HEK293 (cell line): ENCODE results near the gene TUT4.

Source experiments
- CTCF ChIA-PET: fragments of 350-600 bp; formaldehyde crosslinking; extraction: SDS; loops from one replicate; lab custom pipeline; 2021; ENCODE audit warnings: antibody characterized with exemption; lab: Yijun Ruan, JAX
- POLR2A ChIA-PET: fragments of 300-600 bp; formaldehyde crosslinking; extraction: SDS; loops from one replicate; lab custom pipeline; 2020; ENCODE audit warnings: antibody characterized with exemption, inconsistent platforms; lab: Yijun Ruan, JAX
- H3K27ac ChIP-seq: fragments of 200-500 bp; sonication (Bioruptor generic); 2 replicates; pipeline ENCODE4 v1.5.1; 2014; ENCODE audit warnings: low read depth, low read length, control low read depth, inconsistent platforms; ENCODE audit errors: extremely low read depth
- H3K36me3 ChIP-seq, 2 experiments: fragments of 200-500 bp in 1 of 2; sonication (Bioruptor generic) in 1 of 2; 1 replicate in 1 of 2; 2 replicates in 1 of 2; pipeline ENCODE4 v1.5.1; 2014 to 2017; ENCODE audit warnings: inconsistent platforms in 2 of 2, low read length in 2 of 2; ENCODE audit not compliant: control insufficient read depth in 2 of 2, insufficient read depth in 1 of 2
- H3K4me1 ChIP-seq: fragments of 200-500 bp; sonication (Bioruptor generic); 2 replicates; pipeline ENCODE4 v1.5.1; 2014; ENCODE audit warnings: mild to moderate bottlenecking, low read length, inconsistent platforms; ENCODE audit not compliant: control insufficient read depth, insufficient read depth
- H3K4me3 ChIP-seq: 2 replicates; pipeline ENCODE4 v1.5.1; 2011; ENCODE audit warnings: low read depth, mild to moderate bottlenecking, control low read depth, low read length, moderate library complexity
- H3K9me3 ChIP-seq: fragments of 200-500 bp; sonication (Bioruptor generic); 2 replicates; pipeline ENCODE4 v1.5.1; 2014; ENCODE audit warnings: low read depth, low read length, inconsistent platforms; ENCODE audit not compliant: control insufficient read depth, insufficient read depth
- GFI1B ChIP-seq: fragments of 450-650 bp; formaldehyde crosslinking; IDR thresholded peaks from 2 replicates; pipeline ENCODE4 v1.5.1; 2016; ENCODE audit warnings: missing biosample characterization, missing genetic modification characterization
- GLI2 ChIP-seq: fragments of 450-650 bp; formaldehyde crosslinking; IDR thresholded peaks from 2 replicates; pipeline ENCODE4; 2017; ENCODE audit warnings: missing biosample characterization, missing genetic modification characterization, low read depth, borderline replicate concordance
- KLF17 ChIP-seq: fragments of 450-650 bp; formaldehyde crosslinking; IDR thresholded peaks from 2 replicates; pipeline ENCODE4 v1.5.1; 2016; ENCODE audit warnings: missing biosample characterization, missing genetic modification characterization
- SETDB1 ChIP-seq: IDR thresholded peaks from one replicate; pipeline ENCODE4 v1.6.1; 2017; ENCODE audit warnings: mild to moderate bottlenecking, low read length, moderate library complexity, mixed read lengths; ENCODE audit not compliant: insufficient read length
- YY1 ChIP-seq: fragments of 450-650 bp; formaldehyde crosslinking; IDR thresholded peaks from 2 replicates; pipeline ENCODE4 v1.5.1; 2018; ENCODE audit warnings: missing biosample characterization, missing genetic modification characterization
- ZNF148 ChIP-seq: fragments of 450-650 bp; formaldehyde crosslinking; IDR thresholded peaks from 2 replicates; pipeline ENCODE4 v1.5.0; 2017; ENCODE audit warnings: missing biosample characterization, missing genetic modification characterization, borderline replicate concordance
- ZNF280D ChIP-seq: fragments of 450-650 bp; formaldehyde crosslinking; IDR thresholded peaks from 2 replicates; pipeline ENCODE4 v1.5.1; 2016; ENCODE audit warnings: missing biosample characterization, missing genetic modification characterization
- ZNF335 ChIP-seq: fragments of 450-650 bp; formaldehyde crosslinking; conservative IDR thresholded peaks from 2 replicates; pipeline ENCODE4 v1.5.1; 2016; ENCODE audit warnings: missing biosample characterization, missing genetic modification characterization
- ZNF426 ChIP-seq: fragments of 450-650 bp; formaldehyde crosslinking; IDR thresholded peaks from 2 replicates; pipeline ENCODE4 v1.5.1; 2017; ENCODE audit warnings: missing biosample characterization, missing genetic modification characterization, mild to moderate bottlenecking, inconsistent platforms, moderate library complexity
- ZNF555 ChIP-seq: fragments of 450-650 bp; formaldehyde crosslinking; conservative IDR thresholded peaks from 2 replicates; pipeline ENCODE4 v1.5.1; 2017; ENCODE audit warnings: missing biosample characterization, mild to moderate bottlenecking, missing genetic modification characterization, inconsistent platforms
- ZNF558 ChIP-seq: fragments of 450-650 bp; formaldehyde crosslinking; IDR thresholded peaks from 2 replicates; pipeline ENCODE4 v1.5.1; 2016; ENCODE audit warnings: missing biosample characterization, missing genetic modification characterization
- ZNF610 ChIP-seq: fragments of 450-650 bp; formaldehyde crosslinking; IDR thresholded peaks from 2 replicates; pipeline ENCODE4 v1.5.1; 2016; ENCODE audit warnings: missing biosample characterization, missing genetic modification characterization, borderline replicate concordance
- ZNF626 ChIP-seq: fragments of 450-650 bp; sonication (Bioruptor Pico); formaldehyde crosslinking; IDR thresholded peaks from 2 replicates; pipeline ENCODE4 v1.5.1; 2018; ENCODE audit warnings: missing biosample characterization, missing genetic modification characterization, inconsistent platforms
- ZNF654 ChIP-seq: fragments of 450-650 bp; formaldehyde crosslinking; IDR thresholded peaks from 2 replicates; pipeline ENCODE4 v1.5.1; 2016; ENCODE audit warnings: low read depth, missing biosample characterization, missing genetic modification characterization
- ZNF658 ChIP-seq: fragments of 450-650 bp; formaldehyde crosslinking; IDR thresholded peaks from 2 replicates; pipeline ENCODE4; 2016; ENCODE audit warnings: missing biosample characterization, missing genetic modification characterization
- ZNF704 ChIP-seq: fragments of 450-650 bp; formaldehyde crosslinking; IDR thresholded peaks from 2 replicates; pipeline ENCODE4 v1.5.1; 2016; ENCODE audit warnings: missing biosample characterization, missing genetic modification characterization
- ZNF707 ChIP-seq: fragments of 450-650 bp; formaldehyde crosslinking; IDR thresholded peaks from 2 replicates; pipeline ENCODE4 v1.5.1; 2016; ENCODE audit warnings: missing biosample characterization, missing genetic modification characterization
- ZNF776 ChIP-seq: fragments of 450-650 bp; formaldehyde crosslinking; IDR thresholded peaks from 2 replicates; pipeline ENCODE4 v1.5.0; 2017; ENCODE audit warnings: missing biosample characterization, missing genetic modification characterization, borderline replicate concordance
- ZNF791 ChIP-seq: fragments of 450-650 bp; formaldehyde crosslinking; IDR thresholded peaks from 2 replicates; pipeline ENCODE4 v1.5.1; 2016; ENCODE audit warnings: missing biosample characterization, missing genetic modification characterization
- ZSCAN23 ChIP-seq: fragments of 450-650 bp; formaldehyde crosslinking; IDR thresholded peaks from 2 replicates; pipeline ENCODE4 v1.5.1; 2016; ENCODE audit warnings: missing biosample characterization, missing genetic modification characterization

The TUT4 gene

GRCh38 chr1:52533713-52534112 is 19.2 kb downstream of the TUT4 start:
- CTCF ChIA-PET: interaction anchor here (0.9 kb wide), 1 partner anchor 152 kb away, joined by 3 read pairs; no protein-coding TSS in a partner anchor
- POLR2A ChIA-PET: no interaction called here
- H3K27ac ChIP-seq: no peak overlapping the region
- no peak overlapping the region for H3K4me3 ChIP-seq
- no peak for TF ChIP-seq ZNF707 (tag by site-specific recombination)
- no peak for TF ChIP-seq SETDB1
- TF ChIP-seq ZNF658: no peak
- no peak for TF ChIP-seq ZNF335 (tag by site-specific recombination)
- H3K36me3 ChIP-seq: no peaks in the 10 kb centered on the region; a peak in 1 of 3 replicates
- no peaks in the 10 kb centered on the region for H3K9me3 ChIP-seq
- H3K4me1 ChIP-seq: no peaks in the 10 kb centered on the region

GRCh38 chr1:52532731-52533327 is 20.1 kb downstream of the TUT4 start:
- no peak overlapping the region for H3K27ac ChIP-seq
- CTCF ChIA-PET: interaction anchor here (0.6 to 0.9 kb wide), 2 partner anchors 16 to 153 kb away, joined by 3 read pairs; no protein-coding TSS in a partner anchor

More at GRCh38 chr1:52532731-52533327, 20.1 kb downstream of the TUT4 start:
- POLR2A ChIA-PET: no interaction called here
- H3K9me3 ChIP-seq: no peaks in the 10 kb centered on the region
- no peaks in the 10 kb centered on the region; a peak in 1 of 3 replicates for H3K36me3 ChIP-seq
- TF ChIP-seq ZNF791 (tag by site-specific recombination) (no peak), ZNF654 (tag by site-specific recombination) (no peak), GLI2 (no peak), GFI1B (no peak), YY1 (tag by site-specific recombination) (no peak), ZNF610 (tag by site-specific recombination) (no peak), ZNF704 (no peak), ZNF776 (tag by site-specific recombination) (no peak), KLF17 (tag by site-specific recombination) (no peak), ZSCAN23 (tag by site-specific recombination) (no peak), ZNF148 (tag by site-specific recombination) (no peak), ZNF280D (tag by site-specific recombination) (no peak), ZNF555 (tag by site-specific recombination) (no peak), ZNF426 (tag by site-specific recombination) (no peak), ZNF626 (tag by site-specific recombination) (no peak), ZNF558 (no peak)
- H3K4me1 ChIP-seq: no peaks in the 10 kb centered on the region
- H3K4me3 ChIP-seq: no peak overlapping the region
